Right lung (tissue), 5 donors: ENCODE results near the gene C20orf141. TPM values are rescaled to one million over a fixed set of nuclear protein-coding genes. Genes with fewer than 3 reads are reported as not detected.
"Not testable (repeated sequence)": the region's sequence is repeated elsewhere in the genome, so short reads cannot be mapped to it uniquely, and the experiment has no call there.

Experiments
- DNase-seq, 2 donors: peaks; one replicate each; pipeline ENCODE4 v3.0.0-alpha.2; 2013
- polyA plus RNA-seq, 5 donors: library from polyadenylated mRNA; unstranded; fragments of 120-200 nt; gene quantifications; one replicate each; pipeline versions ENCODE4 v1.2.1 to v1.2.3, GENCODE V29; 2013; ENCODE audit warnings: inconsistent platforms in 1 of 5, low replicate concordance in 1 of 5; ENCODE audit not compliant: insufficient read length in 5 of 5, insufficient read depth in 1 of 5

The C20orf141 gene
- polyA plus RNA-seq, 5 donors: not detected

DNA sequence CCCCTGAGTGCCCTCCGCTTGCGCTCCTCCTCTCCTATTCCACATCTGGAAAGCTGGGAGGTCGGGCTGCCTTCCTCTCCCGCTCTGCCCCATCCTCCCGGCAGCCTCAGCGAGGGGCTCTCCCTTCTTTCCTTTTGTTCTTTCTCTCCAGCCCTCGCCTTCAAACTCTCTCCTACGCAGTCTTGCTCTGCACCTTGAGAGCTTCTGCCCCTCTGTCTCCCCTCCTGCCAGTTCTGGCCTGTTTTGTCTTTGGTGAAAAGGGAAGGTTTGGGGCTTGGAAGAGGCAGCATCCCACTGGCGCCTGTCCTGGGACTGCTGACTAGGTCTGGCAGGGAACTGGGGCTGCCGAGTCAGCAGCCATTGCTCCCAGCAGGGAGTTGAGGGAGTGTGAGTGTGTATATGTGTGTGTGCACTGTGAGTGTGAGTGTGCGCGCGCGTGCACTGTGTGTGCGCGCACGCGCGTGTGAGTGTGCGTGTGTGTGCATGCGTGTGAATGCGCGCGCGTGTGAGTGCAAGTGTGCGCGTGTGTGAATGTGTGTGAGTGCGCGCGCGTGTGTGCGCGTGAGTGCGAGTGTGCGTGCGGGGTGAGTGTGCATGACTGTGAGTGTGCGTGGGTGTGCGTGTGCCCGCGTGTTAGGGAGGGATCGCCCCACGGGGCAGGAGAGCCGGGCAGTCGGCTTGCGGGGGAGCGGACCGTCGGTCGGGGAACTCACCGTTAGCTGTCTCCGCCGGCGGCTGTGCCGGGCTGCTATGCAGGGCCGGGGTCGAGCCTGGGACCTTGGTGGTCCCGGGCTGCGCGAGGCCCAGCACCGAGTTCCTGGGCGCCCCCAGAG, 14.9 kb upstream of the C20orf141 start:
- DNase-seq: peak in 1 of 2 donors; percentile 17

DNA sequence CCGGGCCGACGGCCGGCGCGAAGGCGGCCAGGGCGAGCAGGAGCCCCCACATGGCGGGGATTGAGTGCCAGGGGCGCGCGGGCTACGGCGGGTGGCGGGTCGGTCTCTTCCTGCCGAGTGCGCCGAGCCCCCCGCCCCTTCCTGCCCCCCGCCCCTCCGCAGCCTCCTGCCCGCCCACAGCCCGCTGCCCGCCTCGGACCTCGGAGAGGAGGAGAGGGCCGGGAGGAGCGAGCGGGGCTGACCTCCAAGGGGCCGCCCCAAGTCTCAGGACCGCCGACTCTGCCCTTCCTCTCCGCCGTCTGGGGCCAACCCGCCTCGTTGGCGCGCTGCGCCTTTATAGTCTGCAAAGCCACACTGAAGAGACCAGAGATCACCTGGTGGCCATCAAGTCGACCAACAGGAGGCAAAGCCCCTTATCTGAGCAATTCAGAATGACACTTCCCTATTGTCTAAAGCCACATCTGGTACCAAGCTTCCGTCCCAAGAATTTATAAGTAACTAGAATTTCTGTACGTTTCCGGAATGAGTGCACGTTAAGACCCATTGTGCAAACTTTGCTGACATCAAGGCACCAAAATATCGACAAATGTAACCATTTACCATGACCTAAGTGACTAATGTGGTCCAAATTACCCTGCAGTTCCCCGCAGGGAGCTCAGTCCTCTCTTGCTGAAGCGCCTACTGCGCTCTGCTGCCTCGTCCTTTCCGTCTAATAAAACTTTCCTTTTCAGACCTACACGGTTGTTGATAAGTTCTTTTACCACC, 14.1 kb upstream of the C20orf141 start, which contains the start of gene CPXM1:
CPXM1 (minus strand) TSS at position 107 of the 765 bp plus-strand sequence; CDS start at position 52, 55 bp downstream.
- peak in 1 of 2 donors; percentile 55 for DNase-seq

DNA sequence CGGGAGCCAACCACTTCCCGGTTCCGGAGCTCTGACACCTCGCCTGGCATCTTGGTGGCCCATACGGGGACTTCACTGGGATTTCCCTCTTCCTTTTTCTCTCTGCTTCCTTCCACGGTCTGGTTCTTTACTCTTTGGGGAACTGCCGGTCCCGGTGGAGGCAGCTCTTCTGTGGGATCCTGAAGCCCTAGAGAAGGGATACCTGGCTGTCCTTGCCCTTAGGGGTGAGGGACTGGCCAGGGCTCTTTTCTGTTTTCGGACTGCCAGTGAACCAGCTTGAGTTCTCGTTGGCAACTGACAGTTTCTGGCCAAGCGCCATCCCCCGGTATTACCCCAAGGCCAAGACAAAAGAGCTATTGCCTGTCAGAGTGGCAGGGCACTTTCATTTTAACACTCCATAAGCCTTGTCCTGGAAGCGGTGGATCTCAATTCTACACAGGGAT, 13.5 kb upstream of the C20orf141 start:
- DNase-seq: no peak

DNA sequence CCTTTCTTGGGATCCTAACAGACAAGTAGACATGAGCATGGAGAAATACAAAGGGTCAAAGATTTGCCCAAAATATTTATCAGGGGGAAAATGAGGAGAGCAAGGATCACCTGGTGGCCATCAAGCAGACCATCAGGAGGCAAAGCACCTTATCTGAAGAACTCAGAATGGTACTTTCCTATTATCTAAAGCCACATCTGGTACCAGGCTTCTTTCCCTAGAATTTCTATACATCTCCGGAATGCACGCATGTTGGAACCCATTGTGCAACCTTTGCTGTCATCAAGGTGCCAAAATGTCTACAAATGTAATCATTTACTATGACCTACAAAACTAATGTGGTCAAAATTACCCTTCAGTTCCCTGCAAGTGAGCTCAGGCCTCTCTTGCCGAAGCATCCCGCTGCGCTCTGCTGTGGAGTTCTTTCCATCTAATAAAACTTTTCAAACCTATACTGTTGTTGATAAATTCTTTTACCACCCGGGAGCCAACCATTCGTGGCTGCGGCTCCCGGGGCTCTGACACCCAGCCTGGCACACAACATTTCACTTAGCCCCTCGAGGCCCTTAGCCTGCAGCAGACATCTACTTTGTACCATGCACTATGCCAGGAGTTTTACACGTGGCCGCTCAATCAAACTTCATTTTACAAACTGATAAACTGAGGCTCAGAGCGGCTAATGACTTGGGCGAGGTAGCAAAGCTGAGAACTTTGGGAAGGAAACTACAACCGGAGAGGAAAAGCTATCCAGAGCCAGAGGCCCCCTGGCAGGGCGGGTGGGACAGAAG, 10.6 kb upstream of the C20orf141 start:
- no peak for DNase-seq

DNA sequence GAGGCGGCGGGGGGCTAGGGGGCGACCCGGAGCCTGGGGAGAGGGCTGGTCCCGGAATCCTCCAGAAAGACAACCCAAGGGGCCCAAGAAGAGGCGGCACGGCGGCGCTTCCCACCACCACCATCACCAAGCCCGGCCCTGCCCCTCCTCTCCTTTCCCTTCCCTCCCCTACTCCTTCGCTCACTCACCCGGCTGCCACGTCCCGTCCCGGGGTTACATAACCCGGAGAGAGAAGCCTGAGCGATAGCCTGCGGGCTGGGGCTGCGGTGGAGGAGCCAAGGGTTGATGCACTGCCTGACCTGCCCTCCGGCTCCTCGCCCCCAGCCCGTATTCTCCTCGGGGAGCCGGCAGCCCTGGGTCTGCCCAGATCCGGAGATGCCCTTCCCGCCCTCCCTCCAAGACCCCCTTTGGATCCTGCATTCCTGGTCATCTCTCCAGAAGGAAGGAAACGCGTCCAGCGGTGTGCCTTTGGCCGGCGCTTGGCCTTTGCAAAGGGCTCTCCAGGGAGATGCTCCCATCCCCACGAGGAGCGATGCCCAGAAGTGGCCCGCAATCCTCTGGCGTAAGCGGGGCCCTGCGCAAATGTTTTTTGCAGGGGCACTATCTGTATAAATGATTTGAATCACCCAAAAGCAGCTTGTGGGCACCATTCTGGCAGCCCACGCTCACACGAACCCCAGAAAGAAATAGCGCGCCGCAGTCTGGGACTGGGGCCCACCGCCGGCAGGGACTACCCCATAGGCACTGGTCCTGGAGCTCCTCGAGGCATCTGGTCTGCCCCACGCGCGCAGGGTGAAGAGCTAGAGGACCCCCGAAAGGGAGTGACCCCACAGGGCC, 9.7 kb upstream of the C20orf141 start:
- no peak for DNase-seq

DNA sequence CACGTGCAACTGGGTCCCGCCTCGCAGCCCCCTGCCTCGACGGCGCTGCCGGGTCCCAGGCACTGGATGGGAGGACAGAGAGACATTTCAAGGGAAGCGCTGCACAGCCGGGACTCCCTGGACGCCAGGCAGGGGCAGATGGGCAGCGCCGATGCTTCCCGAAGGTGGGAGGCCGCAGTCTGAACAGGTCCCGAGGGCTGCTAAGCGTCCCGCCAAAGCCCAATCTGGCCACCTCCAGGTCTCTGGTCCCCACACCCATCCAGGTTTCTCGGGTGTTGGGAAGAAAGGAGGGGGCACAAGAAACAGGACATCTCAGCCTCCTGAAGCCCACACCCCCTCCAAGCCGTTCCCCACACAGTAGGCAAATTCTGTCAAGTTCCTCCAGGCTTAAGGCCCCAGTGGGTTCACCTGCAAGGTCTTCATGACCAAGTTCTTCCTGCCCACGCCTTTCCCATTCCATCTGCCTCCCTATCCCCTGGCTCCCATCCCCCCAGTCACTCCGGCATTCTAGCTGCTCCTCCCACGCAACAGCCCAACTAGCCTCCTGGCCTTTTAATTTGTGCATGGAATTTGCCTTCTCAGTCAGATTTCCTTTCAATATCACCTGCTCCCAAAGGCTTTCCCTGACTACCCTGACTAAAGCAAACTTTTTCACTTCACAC, 9.0 kb upstream of the C20orf141 start:
- no peak for DNase-seq

DNA sequence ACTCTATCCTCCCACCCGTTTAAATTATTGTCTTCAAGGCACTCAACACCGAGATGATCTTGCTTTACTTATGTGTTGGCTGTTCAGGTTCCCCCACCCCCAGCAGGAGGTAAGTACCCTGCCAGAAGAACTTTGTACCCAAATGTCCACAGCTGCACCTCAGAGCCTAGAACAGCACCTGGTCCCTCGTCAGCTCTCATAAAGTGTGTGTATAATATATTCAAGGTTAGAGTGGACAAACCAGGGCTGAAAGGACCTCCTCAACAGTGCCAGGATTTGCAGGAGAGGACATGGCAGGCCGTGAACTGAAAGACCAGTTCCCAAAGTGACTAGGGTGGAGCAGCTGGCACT, 8.5 kb upstream of the C20orf141 start:
- DNase-seq: no peak

DNA sequence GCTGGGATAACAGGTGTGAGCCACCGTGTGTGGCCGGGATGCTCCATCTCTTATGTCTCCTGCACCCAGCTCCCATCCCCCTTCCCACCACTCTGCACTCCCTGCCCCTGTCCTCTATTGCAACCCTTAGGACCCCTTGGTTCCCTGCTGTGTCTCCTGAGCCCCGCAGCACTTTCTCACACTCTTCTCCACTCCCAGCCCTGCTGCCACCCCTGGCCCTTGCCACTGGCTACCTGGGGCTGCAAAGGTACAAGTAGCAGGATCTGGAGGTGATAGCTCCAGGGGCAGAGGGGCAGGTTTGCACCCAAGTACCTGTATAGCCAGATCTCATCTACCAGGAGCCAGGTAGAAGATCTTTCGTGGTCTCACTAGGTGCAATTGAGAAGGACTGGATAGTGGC, 7.8 kb upstream of the C20orf141 start:
- no peak for DNase-seq

DNA sequence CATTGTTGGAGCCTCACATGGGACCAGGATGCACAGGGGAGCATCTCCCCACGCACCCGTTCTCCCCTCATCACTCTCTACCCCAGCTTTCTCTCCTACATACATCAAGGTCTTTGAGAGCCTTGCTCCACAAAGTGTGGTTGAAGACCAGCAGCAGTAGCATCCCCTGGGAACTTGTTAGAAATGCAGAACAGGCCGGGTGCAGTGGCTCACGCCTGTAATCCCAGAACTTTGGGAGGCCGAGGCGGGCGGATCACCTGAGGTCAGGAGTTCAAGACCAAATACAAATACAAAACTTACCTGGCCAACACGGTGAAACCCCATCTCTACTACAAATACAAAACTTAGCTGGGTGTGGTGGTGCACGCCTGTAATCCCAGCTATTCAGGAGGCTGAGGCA, 6.9 kb upstream of the C20orf141 start:
- DNase-seq: not testable (repeated sequence)

DNA sequence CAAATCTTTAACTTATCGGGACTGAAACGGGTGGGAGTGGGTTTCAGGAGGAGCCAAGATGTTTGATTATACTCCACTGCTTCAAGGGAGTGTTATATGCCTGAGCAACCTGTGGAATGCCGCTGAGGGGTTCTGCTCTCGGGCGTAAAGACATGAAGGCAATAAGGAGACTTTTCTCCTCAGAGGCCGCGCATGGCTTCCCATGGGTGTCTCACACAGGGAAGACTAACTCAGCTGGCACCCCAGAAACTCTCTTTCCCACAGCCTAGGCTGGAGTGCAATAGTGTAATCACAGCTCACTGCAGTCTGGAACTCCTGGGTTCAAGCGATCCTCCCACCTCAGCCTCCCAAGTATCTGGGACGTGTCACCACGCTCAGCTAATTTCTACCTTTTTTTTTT, 5.1 kb upstream of the C20orf141 start:
- DNase-seq: no peak

DNA sequence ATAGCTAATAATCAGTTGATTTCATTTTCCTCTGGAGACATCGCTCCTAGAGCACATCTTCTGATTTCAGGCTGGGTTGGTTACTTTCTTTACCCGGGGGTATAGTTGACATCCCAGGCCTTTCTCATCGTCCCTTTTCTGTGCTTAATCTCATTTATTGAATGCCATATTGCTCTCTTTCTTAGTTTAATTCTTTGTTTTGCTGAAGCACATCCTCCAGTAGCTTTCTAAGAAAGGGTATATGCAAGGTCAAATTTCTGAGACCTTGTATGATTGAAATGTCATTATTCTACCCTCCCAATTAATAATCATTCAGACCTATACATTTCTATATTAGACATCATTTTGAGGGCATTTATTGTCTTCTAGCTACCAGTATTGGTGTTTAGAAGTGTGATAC, 2.6 kb upstream of the C20orf141 start:
- no peak for DNase-seq

DNA sequence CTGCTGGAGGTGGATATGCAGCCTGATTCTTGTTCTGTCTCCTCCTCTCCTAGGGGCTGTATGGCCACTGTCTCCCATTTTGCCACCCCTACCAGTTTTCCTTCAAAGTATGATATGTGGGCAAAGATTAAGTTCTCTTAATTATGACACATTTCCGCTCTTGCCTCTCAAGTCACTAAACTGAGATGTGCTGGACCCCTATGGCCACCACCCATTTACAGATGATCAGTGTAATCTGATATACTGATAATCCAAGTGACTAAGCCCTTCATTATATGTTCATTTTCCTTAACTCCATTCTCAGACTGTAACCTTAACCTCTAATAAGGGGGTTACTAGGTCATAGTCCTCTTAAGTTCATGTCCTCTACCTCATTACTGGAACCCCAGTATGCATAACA, 711 bp upstream of the C20orf141 start:
- DNase-seq: no peak

DNA sequence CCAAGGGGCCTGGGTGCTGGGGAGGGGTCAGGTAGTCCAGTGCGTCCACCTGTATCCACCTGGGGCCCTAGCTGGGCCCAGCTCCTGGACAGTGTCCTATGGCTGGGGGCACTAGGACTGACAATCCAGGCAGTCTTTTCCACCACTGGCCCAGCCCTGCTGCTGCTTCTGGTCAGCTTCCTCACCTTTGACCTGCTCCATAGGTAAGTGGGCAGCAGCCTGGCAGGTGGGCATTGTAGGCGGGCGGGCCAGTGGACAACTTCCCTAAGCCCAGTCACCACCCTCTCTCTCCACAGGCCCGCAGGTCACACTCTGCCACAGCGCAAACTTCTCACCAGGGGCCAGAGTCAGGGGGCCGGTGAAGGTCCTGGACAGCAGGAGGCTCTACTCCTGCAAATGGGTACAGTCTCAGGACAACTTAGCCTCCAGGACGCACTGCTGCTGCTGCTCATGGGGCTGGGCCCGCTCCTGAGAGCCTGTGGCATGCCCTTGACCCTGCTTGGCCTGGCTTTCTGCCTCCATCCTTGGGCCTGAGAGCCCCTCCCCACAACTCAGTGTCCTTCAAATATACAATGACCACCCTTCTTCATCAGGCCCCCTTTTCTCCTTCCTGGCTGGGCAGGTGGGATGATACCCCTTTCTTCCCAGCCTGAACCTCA, 584 bp downstream of the C20orf141 start:
- no peak for DNase-seq

DNA sequence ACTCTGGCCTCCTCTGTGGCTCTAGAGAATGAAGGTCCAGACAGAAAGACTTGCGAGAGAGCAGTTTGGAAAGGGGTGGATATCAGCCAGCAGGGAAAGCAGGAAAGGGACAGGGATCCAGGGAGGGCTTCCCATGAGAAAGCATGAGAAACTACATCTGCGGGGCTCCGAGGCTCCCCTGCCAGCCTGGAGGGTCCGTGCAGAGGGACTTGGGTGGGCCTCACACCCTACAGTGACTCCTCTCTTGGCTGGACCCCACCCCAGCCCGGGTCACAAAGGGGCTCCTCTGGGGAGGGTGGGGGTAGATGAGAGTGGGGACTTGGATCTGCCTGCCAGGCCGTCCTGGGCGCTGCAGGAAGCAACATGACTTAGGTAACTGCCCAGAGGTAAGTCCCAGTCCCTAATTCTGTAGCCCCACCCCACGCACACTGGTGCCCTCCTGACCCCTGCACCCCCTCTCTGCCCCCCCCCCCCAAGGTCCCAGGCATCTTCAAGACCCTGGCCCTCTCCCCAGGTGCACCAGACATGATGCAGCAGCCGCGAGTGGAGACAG, 1.3 kb downstream of the C20orf141 start, which contains the start of gene TMEM239:
TMEM239 (plus strand) TSS at position 335 of the 553 bp plus-strand sequence; CDS start at position 526, 191 bp downstream.
- no peak for DNase-seq

DNA sequence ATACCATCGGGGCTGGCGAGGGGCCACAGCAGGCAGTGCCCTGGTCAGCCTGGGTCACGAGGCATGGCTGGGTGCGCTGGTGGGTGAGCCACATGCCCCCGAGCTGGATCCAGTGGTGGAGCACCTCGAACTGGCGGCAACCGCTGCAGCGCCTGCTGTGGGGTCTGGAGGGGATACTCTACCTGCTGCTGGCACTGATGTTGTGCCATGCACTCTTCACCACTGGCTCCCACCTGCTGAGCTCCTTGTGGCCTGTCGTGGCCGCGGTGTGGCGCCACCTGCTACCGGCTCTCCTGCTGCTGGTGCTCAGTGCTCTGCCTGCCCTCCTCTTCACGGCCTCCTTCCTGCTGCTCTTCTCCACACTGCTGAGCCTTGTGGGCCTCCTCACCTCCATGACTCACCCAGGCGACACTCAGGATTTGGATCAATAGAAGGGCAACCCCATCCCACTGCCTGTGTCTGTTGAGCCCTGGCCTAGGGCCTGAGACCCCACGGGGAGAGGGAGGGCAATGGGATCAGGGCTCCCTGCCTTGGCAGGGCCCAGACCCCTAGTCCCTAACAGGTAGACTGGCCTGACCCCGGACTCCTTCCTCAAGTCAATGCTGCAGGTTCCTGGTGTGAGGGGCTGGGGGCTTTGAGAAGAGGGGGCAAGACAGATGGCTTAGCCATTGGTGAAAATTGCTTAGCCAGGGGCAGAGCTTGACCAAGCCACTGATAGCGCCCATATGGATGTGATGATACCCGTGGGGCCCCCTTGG, 2.0 kb downstream of the C20orf141 start:
- DNase-seq: no peak

DNA sequence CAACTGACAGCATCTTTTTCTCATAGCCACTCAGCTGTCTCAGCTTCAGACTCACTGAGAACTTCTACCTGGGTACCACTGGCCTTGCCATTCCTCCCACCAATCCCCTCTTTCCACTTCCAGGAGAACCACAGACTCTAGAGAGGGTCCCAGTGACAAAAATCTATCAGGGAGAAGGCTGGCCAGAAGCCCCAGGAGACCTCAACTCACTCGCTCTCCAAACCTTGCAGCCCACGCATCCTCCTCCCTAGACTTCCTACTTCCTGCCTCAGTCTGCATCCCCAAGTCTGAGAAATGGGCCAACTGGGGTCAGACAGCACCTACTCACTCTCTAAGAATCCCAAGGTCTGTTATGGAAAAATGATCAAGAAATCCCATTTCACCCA, 2.5 kb downstream of the C20orf141 start:
- no peak for DNase-seq

DNA sequence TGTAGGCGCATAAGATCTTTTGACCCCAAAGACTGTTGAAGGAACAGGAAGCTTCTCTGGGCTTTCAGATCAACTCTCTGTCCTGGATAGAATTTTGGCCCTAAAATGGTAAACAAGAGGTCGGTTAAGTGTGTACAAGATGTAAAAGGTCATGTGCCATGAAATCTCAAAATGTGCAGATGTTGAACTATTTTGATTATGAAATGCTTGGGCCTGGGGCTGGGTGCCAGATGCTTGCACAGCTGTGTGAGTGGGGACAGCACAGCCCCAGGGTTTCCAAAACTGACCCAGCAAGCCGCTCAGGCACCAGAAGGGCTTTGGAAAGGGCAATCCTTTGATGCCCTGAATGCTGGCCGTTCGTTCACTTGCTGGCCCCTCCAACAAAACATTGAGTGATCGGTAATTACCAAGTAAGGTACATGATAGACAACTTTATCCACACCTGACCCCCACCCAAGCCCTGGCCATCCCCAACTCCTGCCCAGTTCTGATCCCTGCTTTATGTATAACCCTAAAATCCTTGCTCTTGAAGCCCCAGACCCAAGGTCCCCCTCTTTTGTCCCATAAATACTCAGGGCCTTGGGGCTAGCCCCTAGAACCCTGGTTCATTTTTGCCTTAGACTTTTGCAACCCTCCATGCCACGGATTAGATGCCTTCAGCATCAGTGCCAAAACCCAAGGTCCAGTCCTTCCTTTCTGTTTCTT, 3.3 kb downstream of the C20orf141 start:
- DNase-seq: no peak
